Stimulated activated CD4-positive, alpha-beta T cell treated with anti-CD3 and anti-CD28 coated beads, Interleukin-15, amount 100 ng/mL, for 1 hour (primary cell): ENCODE measurements around the gene SUPT5H.
"Not testable (repeated sequence)": the region's sequence is repeated elsewhere in the genome, so short reads cannot be mapped to it uniquely, and the experiment has no call there.

ENCODE experiments used
- DNase-seq, 2 donors: peaks; one replicate each; pipeline ENCODE4 v3.0.0-alpha.2; 2020; ENCODE audit warnings: low read depth in 1 of 2, low spot score in 1 of 2

The SUPT5H gene

GRCh38 chr19:39424934-39425333 lies 20.4 kb upstream of the SUPT5H start:
- DNase-seq, result no peak

GRCh38 chr19:39425744-39426143 lies 19.6 kb upstream of the SUPT5H start:
- no peak for DNase-seq

GRCh38 chr19:39426170-39426569 lies 19.2 kb upstream of the SUPT5H start:
- DNase-seq, result no peak

- no peak for DNase-seq
These were observed 17.7 kb upstream of the SUPT5H start for GRCh38 chr19:39427707-39428106.

GRCh38 chr19:39428283-39429112 lies 16.9 kb upstream of the SUPT5H start:
- no peak for DNase-seq

- DNase-seq, result peak in 1 of 2 donors; percentile 47
These were observed 14.4 kb upstream of the SUPT5H start for GRCh38 chr19:39430675-39431593.

- DNase-seq, result no peak
These were observed 12.7 kb upstream of the SUPT5H start for GRCh38 chr19:39432677-39433025.

GRCh38 chr19:39433480-39434079 lies 11.8 kb upstream of the SUPT5H start:
- DNase-seq, result no peak

- no peak for DNase-seq
These were observed 11.0 kb upstream of the SUPT5H start for GRCh38 chr19:39434123-39435076.

GRCh38 chr19:39435499-39436349 lies 9.7 kb upstream of the SUPT5H start, which contains the start of gene RPS16:
TSS of gene RPS16 (minus strand) at chr19:39435949. CDS start at chr19:39435895, 54 bp downstream.
- peak; percentile 99 for DNase-seq

GRCh38 chr19:39436350-39436716 lies 9.0 kb upstream of the SUPT5H start:
- no peak for DNase-seq

GRCh38 chr19:39438270-39438934 lies 7.0 kb upstream of the SUPT5H start:
- no peak for DNase-seq

GRCh38 chr19:39444598-39445195 lies 685 bp upstream of the SUPT5H start:
- DNase-seq, result no peak

GRCh38 chr19:39446365-39447084 lies 1.1 kb downstream of the SUPT5H start:
- no peak for DNase-seq

- no peak for DNase-seq
These were observed 2.9 kb downstream of the SUPT5H start for GRCh38 chr19:39448271-39448670.

GRCh38 chr19:39449116-39449797 lies 3.9 kb downstream of the SUPT5H start:
- no peak for DNase-seq

GRCh38 chr19:39451257-39451656 lies 5.9 kb downstream of the SUPT5H start:
- not testable (repeated sequence) for DNase-seq
